Activated T-cell treated with anti-CD3 and anti-CD28 coated beads, Interleukin-2, amount 50 U/mL, for 48 hours (primary cell): ENCODE results near the gene CROT.
A peak's percentile ranks its signal among the peaks of the same experiment; 100 is the strongest.
"Not testable (repeated sequence)": the region's sequence is repeated elsewhere in the genome, so short reads cannot be mapped to it uniquely, and the experiment has no call there.

Experiments
- DNase-seq, 2 experiments: peaks; one replicate each; pipeline ENCODE4 v3.0.0-alpha.2; 2020

Gene CROT

GRCh38 chr7:87345166-87345927 lies at the start of gene CROT:
CROT (plus strand) TSS chr7:87345664; CDS start chr7:87349069, 3,405 bp downstream.
- peak; percentile 96 to 97 for DNase-seq

- no peak for DNase-seq
These were observed 44.7 kb upstream of the CROT start for GRCh38 chr7:87300756-87301155.

GRCh38 chr7:87310790-87311419 lies 34.6 kb upstream of the CROT start:
- DNase-seq: no peak

GRCh38 chr7:87312215-87312865 lies 33.1 kb upstream of the CROT start:
- peak; percentile 53 to 66 for DNase-seq

- no peak for DNase-seq
These were observed 29.3 kb upstream of the CROT start for GRCh38 chr7:87316097-87316700.

- no peak for DNase-seq
These were observed 28.5 kb upstream of the CROT start for GRCh38 chr7:87316846-87317552.

GRCh38 chr7:87317691-87318245 lies 27.7 kb upstream of the CROT start:
- DNase-seq: no peak

GRCh38 chr7:87318741-87319140 lies 26.7 kb upstream of the CROT start:
- no peak for DNase-seq

GRCh38 chr7:87319154-87319581 lies 26.3 kb upstream of the CROT start:
- not testable (repeated sequence) for DNase-seq

- no peak for DNase-seq
These were observed 22.6 kb upstream of the CROT start for GRCh38 chr7:87322912-87323311.

GRCh38 chr7:87325576-87326370 lies 19.7 kb upstream of the CROT start:
- no peak for DNase-seq

- DNase-seq: no peak
These were observed 17.2 kb upstream of the CROT start for GRCh38 chr7:87328281-87328680.

- no peak for DNase-seq
These were observed 15.1 kb upstream of the CROT start for GRCh38 chr7:87330316-87330715.

- DNase-seq: no peak
These were observed 14.5 kb upstream of the CROT start for GRCh38 chr7:87330942-87331341.

GRCh38 chr7:87331687-87332252 lies 13.7 kb upstream of the CROT start:
- no peak for DNase-seq

GRCh38 chr7:87332321-87332720 lies 13.1 kb upstream of the CROT start:
- DNase-seq: no peak

- DNase-seq: no peak
These were observed 9.3 kb upstream of the CROT start for GRCh38 chr7:87336136-87336535.

- DNase-seq: no peak
These were observed 8.1 kb upstream of the CROT start for GRCh38 chr7:87337331-87337730.

- DNase-seq: no peak
These were observed 6.0 kb upstream of the CROT start for GRCh38 chr7:87339373-87339897.

- DNase-seq: no peak
These were observed 4.0 kb upstream of the CROT start for GRCh38 chr7:87341441-87341840.

- no peak for DNase-seq
These were observed 3.2 kb upstream of the CROT start for GRCh38 chr7:87342231-87342630.
